WTC11 (cell line): ENCODE data around the gene FILIP1L. TPM values are rescaled to one million over a fixed set of nuclear protein-coding genes. Genes with fewer than 3 reads are reported as not detected.

ENCODE experiments used
- ARID4B ChIP-seq: sonication (generic); formaldehyde crosslinking; IDR thresholded peaks from 2 replicates; pipeline ENCODE4 v1.8.0; 2023; ENCODE audit warnings: missing genetic modification reagents, mild to moderate bottlenecking, borderline replicate concordance
- CDX4 ChIP-seq: fragments of 250-450 bp; sonication (Bioruptor Pico); IDR thresholded peaks from 2 replicates; pipeline ENCODE4 v1.9.0; 2021; ENCODE audit warnings: moderate library complexity, mild to moderate bottlenecking, inconsistent platforms, borderline replicate concordance
- FOXP1 ChIP-seq: sonication (generic); formaldehyde crosslinking; IDR thresholded peaks from 2 replicates; pipeline ENCODE4 v1.8.0; 2022; ENCODE audit warnings: missing genetic modification reagents, mild to moderate bottlenecking, moderate library complexity, borderline replicate concordance
- FOXP4 ChIP-seq: sonication (generic); formaldehyde crosslinking; IDR thresholded peaks from 2 replicates; pipeline ENCODE4 v1.8.0; 2022; ENCODE audit warnings: mild to moderate bottlenecking, missing genetic modification reagents
- HMGXB4 ChIP-seq: sonication (generic); formaldehyde crosslinking; IDR thresholded peaks from 2 replicates; pipeline ENCODE4 v1.8.1; 2023; ENCODE audit warnings: mild to moderate bottlenecking, moderate library complexity, missing genetic modification reagents
- MAX ChIP-seq: sonication (generic); formaldehyde crosslinking; IDR thresholded peaks from 2 replicates; pipeline ENCODE4 v1.8.0; 2022; ENCODE audit warnings: mild to moderate bottlenecking, missing genetic modification reagents
- NFATC4 ChIP-seq: fragments of 250-450 bp; sonication (Bioruptor Pico); IDR thresholded peaks from 2 replicates; pipeline ENCODE4 v1.9.0; 2021; ENCODE audit warnings: mild to moderate bottlenecking
- NR3C1 ChIP-seq: sonication (generic); formaldehyde crosslinking; conservative IDR thresholded peaks from 2 replicates; pipeline ENCODE4 v1.8.1; 2023; ENCODE audit warnings: low read depth, mild to moderate bottlenecking, missing genetic modification reagents
- RORB ChIP-seq: fragments of 250-450 bp; sonication (Bioruptor Pico); IDR thresholded peaks from 2 replicates; pipeline ENCODE4 v1.9.0; 2021; ENCODE audit warnings: mild to moderate bottlenecking
- SOX15 ChIP-seq: fragments of 250-450 bp; sonication (Bioruptor Pico); IDR thresholded peaks from 2 replicates; pipeline ENCODE4 v1.9.0; 2021; ENCODE audit warnings: mild to moderate bottlenecking
- SP1 ChIP-seq: sonication (generic); formaldehyde crosslinking; conservative IDR thresholded peaks from 2 replicates; pipeline ENCODE4 v1.8.1; 2022; ENCODE audit warnings: missing genetic modification reagents
- TP53 ChIP-seq: sonication (generic); formaldehyde crosslinking; IDR thresholded peaks from 2 replicates; pipeline ENCODE4 v1.8.1; 2023; ENCODE audit warnings: mild to moderate bottlenecking, missing genetic modification reagents
- USF2 ChIP-seq: sonication (generic); formaldehyde crosslinking; IDR thresholded peaks from 2 replicates; pipeline ENCODE4 v1.8.1; 2023; ENCODE audit warnings: mild to moderate bottlenecking, missing genetic modification reagents, moderate library complexity
- ZBTB21 ChIP-seq: sonication (generic); formaldehyde crosslinking; IDR thresholded peaks from 2 replicates; pipeline ENCODE4 v1.8.1; 2023; ENCODE audit warnings: mild to moderate bottlenecking, missing genetic modification reagents, borderline replicate concordance
- ZNF121 ChIP-seq: sonication (generic); formaldehyde crosslinking; IDR thresholded peaks from 2 replicates; pipeline ENCODE4 v1.8.0; 2023; ENCODE audit warnings: missing genetic modification reagents
- ZNF263 ChIP-seq: sonication (generic); formaldehyde crosslinking; IDR thresholded peaks from 2 replicates; pipeline ENCODE4 v1.8.1; 2022; ENCODE audit warnings: low read depth, mild to moderate bottlenecking, moderate library complexity, missing genetic modification reagents
- ZNF317 ChIP-seq: sonication (generic); formaldehyde crosslinking; IDR thresholded peaks from 2 replicates; pipeline ENCODE4 v1.8.1; 2023; ENCODE audit warnings: low read depth, mild to moderate bottlenecking, moderate library complexity, missing genetic modification reagents, borderline replicate concordance
- ZNF532 ChIP-seq: fragments of 250-450 bp; sonication (Bioruptor Pico); IDR thresholded peaks from 2 replicates; pipeline ENCODE4 v1.9.0; 2021; ENCODE audit warnings: mild to moderate bottlenecking, borderline replicate concordance
- ZSCAN18 ChIP-seq: fragments of 250-450 bp; sonication (Bioruptor Pico); IDR thresholded peaks from 2 replicates; pipeline ENCODE4 v2.1.2; 2022; ENCODE audit warnings: mild to moderate bottlenecking, moderate library complexity
- total RNA-seq: library from RNA; stranded (reverse); gene quantifications from 3 replicates; pipeline ENCODE4 v1.2.3, GENCODE V29; 2021

Gene FILIP1L
- total RNA-seq, 1 experiment from 2014 or later, result 0.17 TPM

GRCh38 chr3:99875929-99876841 lies 238.1 kb downstream of the FILIP1L start (continued):
- no peak for TF ChIP-seq ARID4B (CRISPR knock-in tag)
- TF ChIP-seq FOXP4, result no peak
- TF ChIP-seq SP1 (CRISPR knock-in tag), result no peak
- TF ChIP-seq MAX (CRISPR knock-in tag), result peak; percentile 63; the same call in 1 of the 2 replicates
- TF ChIP-seq FOXP1, result no peak
- TF ChIP-seq ZSCAN18 (CRISPR knock-in tag), result no peak
- TF ChIP-seq ZNF317 (CRISPR knock-in tag), result no peak
- TF ChIP-seq ZNF532, result no peak
- TF ChIP-seq ZBTB21 (CRISPR knock-in tag), result no peak
- TF ChIP-seq USF2 (CRISPR knock-in tag), result no peak
- TF ChIP-seq CDX4, result no peak
- TF ChIP-seq TP53 (CRISPR knock-in tag), result no peak
- no peak for TF ChIP-seq SOX15 (CRISPR knock-in tag)
- no peak for TF ChIP-seq ZNF121 (CRISPR knock-in tag)
- TF ChIP-seq ZNF263, result no peak
- no peak for TF ChIP-seq RORB (CRISPR knock-in tag)
- TF ChIP-seq NR3C1 (CRISPR knock-in tag), result no peak
- TF ChIP-seq NFATC4 (CRISPR knock-in tag), result no peak
- peak; percentile 45; the same call in 1 of the 2 replicates for TF ChIP-seq HMGXB4 (CRISPR knock-in tag)
